Lower leg skin (tissue), 3 donors: ENCODE measurements around the gene CALHM5.

Experiments used
- POLR2A ChIP-seq, 2 donors: fragments of 450-650 bp; IDR thresholded peaks; one replicate each; pipeline ENCODE4 v1.6.1; 2016 to 2017; ENCODE audit warnings: antibody characterized with exemption in 2 of 2, mild to moderate bottlenecking in 1 of 2, moderate library complexity in 1 of 2
- TF ChIP-seq, protein P1 (sequence below), 3 donors: fragments of 450-650 bp; IDR thresholded peaks; one replicate each; pipeline ENCODE4 v1.5.1; 2016; ENCODE audit warnings: antibody characterized with exemption in 3 of 3, mild to moderate bottlenecking in 3 of 3, moderate library complexity in 2 of 3

- TF ChIP-seq, protein P1, sequence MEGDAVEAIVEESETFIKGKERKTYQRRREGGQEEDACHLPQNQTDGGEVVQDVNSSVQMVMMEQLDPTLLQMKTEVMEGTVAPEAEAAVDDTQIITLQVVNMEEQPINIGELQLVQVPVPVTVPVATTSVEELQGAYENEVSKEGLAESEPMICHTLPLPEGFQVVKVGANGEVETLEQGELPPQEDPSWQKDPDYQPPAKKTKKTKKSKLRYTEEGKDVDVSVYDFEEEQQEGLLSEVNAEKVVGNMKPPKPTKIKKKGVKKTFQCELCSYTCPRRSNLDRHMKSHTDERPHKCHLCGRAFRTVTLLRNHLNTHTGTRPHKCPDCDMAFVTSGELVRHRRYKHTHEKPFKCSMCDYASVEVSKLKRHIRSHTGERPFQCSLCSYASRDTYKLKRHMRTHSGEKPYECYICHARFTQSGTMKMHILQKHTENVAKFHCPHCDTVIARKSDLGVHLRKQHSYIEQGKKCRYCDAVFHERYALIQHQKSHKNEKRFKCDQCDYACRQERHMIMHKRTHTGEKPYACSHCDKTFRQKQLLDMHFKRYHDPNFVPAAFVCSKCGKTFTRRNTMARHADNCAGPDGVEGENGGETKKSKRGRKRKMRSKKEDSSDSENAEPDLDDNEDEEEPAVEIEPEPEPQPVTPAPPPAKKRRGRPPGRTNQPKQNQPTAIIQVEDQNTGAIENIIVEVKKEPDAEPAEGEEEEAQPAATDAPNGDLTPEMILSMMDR (IDR thresholded peaks at IDR 0.05), result no peak
- no peak for TF ChIP-seq POLR2A (IDR thresholded peaks at IDR 0.05)
Measured at GRCh38 chr6:116476002-116476678, 35.3 kb upstream of the CALHM5 start.
